SK-N-SH (cell line): ENCODE measurements around the gene LIPM.

Source experiments
- POLR2AphosphoS5 ChIP-seq: IDR thresholded peaks from 2 replicates; pipeline ENCODE4 v1.6.1; 2012; ENCODE audit warnings: low read depth, low read length
- TAF1 ChIP-seq: IDR thresholded peaks from 2 replicates; pipeline ENCODE4 v1.6.1; 2012; ENCODE audit warnings: low read depth, mild to moderate bottlenecking, low read length, moderate library complexity, borderline replicate concordance

GRCh38 chr10:88833723-88834122, 31.2 kb downstream of the LIPM start:
- TF ChIP-seq POLR2AphosphoS5 (no peak), TAF1 (no peak)
